IMR-90 (cell line): ENCODE measurements around the gene ZNF564. TPM values are rescaled to one million over a fixed set of nuclear protein-coding genes. Genes with fewer than 3 reads are reported as not detected.
A peak's percentile ranks its signal among the peaks of the same experiment; 100 is the strongest.

Experiments
- ATAC-seq: fragments of 200-7000 bp; cut with Tn5 transposase; 2 replicates; pipeline ENCODE4 v1.9.1; 2020; ENCODE audit warnings: low read depth, mild to moderate bottlenecking, moderate library complexity
- BruUV-seq: library from RNA; stranded (reverse); fragments of 400-500 nt; replicated peaks from 2 replicates; lab custom pipeline; 2021; lab: Mats Ljungman, UMichigan
- CTCF ChIA-PET: fragments of 300-600 bp; formaldehyde crosslinking; extraction: SDS; loops from one replicate; lab custom pipeline; 2021; ENCODE audit warnings: antibody characterized with exemption; lab: Yijun Ruan, JAX
- POLR2A ChIA-PET: fragments of 300-600 bp; sonication (Branson Sonifier 250); formaldehyde crosslinking; loops from one replicate; lab custom pipeline; 2022; ENCODE audit warnings: antibody characterized with exemption; ENCODE audit not compliant: unreplicated experiment; lab: Charles Lee
- DNase-seq: peaks from one replicate; pipeline ENCODE4 v3.0.0; 2013
- H2AFZ ChIP-seq: replicated peaks from 2 replicates; pipeline ENCODE3; 2013; ENCODE audit warnings: low read length, mild to moderate bottlenecking; ENCODE audit not compliant: poor library complexity
- H2AK5ac ChIP-seq: 2 replicates; pipeline ENCODE4 v1.6.1; 2013; ENCODE audit warnings: low read depth, low read length, inconsistent platforms
- H2AK9ac ChIP-seq: replicated peaks from 2 replicates; pipeline ENCODE3; 2013; ENCODE audit warnings: mild to moderate bottlenecking, low read depth, low read length, moderate library complexity; ENCODE audit not compliant: poor library complexity
- H2BK120ac ChIP-seq: 2 replicates; pipeline ENCODE4 v1.6.1; 2013; ENCODE audit warnings: low read depth, low read length, inconsistent platforms
- H2BK15ac ChIP-seq: 3 replicates; pipeline ENCODE4 v1.6.1; 2013; ENCODE audit warnings: low read depth, low read length, inconsistent platforms
- H2BK20ac ChIP-seq: 2 replicates; pipeline ENCODE4 v1.6.1; 2013; ENCODE audit warnings: low read depth, mild to moderate bottlenecking, inconsistent platforms, low read length, moderate library complexity
- H2BK5ac ChIP-seq: 2 replicates; pipeline ENCODE4 v1.6.1; 2013; ENCODE audit warnings: mild to moderate bottlenecking, low read depth, low read length, inconsistent platforms; ENCODE audit not compliant: poor library complexity, severe bottlenecking
- H3K14ac ChIP-seq: replicated peaks from 2 replicates; pipeline ENCODE4 v1.6.1; 2013; ENCODE audit warnings: low read depth, low read length, inconsistent platforms
- H3K18ac ChIP-seq: 2 replicates; pipeline ENCODE4 v1.6.1; 2013; ENCODE audit warnings: low read depth, low read length, control low read depth
- H3K23ac ChIP-seq: 2 replicates; pipeline ENCODE4 v1.6.1; 2013; ENCODE audit warnings: low read depth, low read length, inconsistent platforms
- H3K27ac ChIP-seq: 2 replicates; pipeline ENCODE4 v1.5.1; 2013; ENCODE audit warnings: mild to moderate bottlenecking, control low read depth, low read length; ENCODE audit not compliant: insufficient read depth
- H3K27me3 ChIP-seq: 2 replicates; pipeline ENCODE4 v1.6.1; 2013; ENCODE audit warnings: low read length; ENCODE audit not compliant: control insufficient read depth, insufficient read depth
- H3K36me3 ChIP-seq: 2 replicates; pipeline ENCODE4 v1.6.1; 2013; ENCODE audit warnings: low read length, mixed read lengths; ENCODE audit not compliant: control insufficient read depth, insufficient read depth
- H3K4ac ChIP-seq: 2 replicates; pipeline ENCODE4 v1.6.1; 2013; ENCODE audit warnings: low read depth, low read length, inconsistent platforms
- H3K4me1 ChIP-seq: 2 replicates; pipeline ENCODE4 v1.6.1; 2013; ENCODE audit warnings: low read length, mixed read lengths; ENCODE audit not compliant: control insufficient read depth, insufficient read depth
- H3K4me2 ChIP-seq: 2 replicates; pipeline ENCODE4 v1.6.1; 2013; ENCODE audit warnings: low read depth, mild to moderate bottlenecking, control low read depth, low read length, moderate library complexity
- H3K4me3 ChIP-seq: 2 replicates; pipeline ENCODE4 v1.5.1; 2013; ENCODE audit warnings: low read depth, mild to moderate bottlenecking, control low read depth, low read length, moderate library complexity; ENCODE audit not compliant: insufficient read depth
- H3K56ac ChIP-seq: 2 replicates; pipeline ENCODE4 v1.6.1; 2013; ENCODE audit warnings: low read length, inconsistent platforms; ENCODE audit not compliant: insufficient read depth; ENCODE audit errors: extremely low read depth
- H3K79me1 ChIP-seq, 2 experiments: 2 replicates each; pipeline ENCODE4 v1.6.1; 2013; ENCODE audit warnings: low read length in 2 of 2, inconsistent platforms in 1 of 2, low read depth in 1 of 2
- H3K9ac ChIP-seq: 2 replicates; pipeline ENCODE4 v1.6.1; 2013; ENCODE audit warnings: low read depth, low read length, control low read depth
- H3K9me1 ChIP-seq: 2 replicates; pipeline ENCODE4 v1.6.1; 2013; ENCODE audit warnings: low read length, inconsistent platforms; ENCODE audit not compliant: insufficient read depth
- H3K9me3 ChIP-seq: 2 replicates; pipeline ENCODE4 v1.6.1; 2013; ENCODE audit warnings: low read length; ENCODE audit not compliant: control insufficient read depth, insufficient read depth
- H4K20me1 ChIP-seq: 2 replicates; pipeline ENCODE4 v1.6.1; 2013; ENCODE audit warnings: low read length, inconsistent platforms; ENCODE audit not compliant: insufficient read depth
- H4K5ac ChIP-seq: 2 replicates; pipeline ENCODE4 v1.6.1; 2013; ENCODE audit warnings: mild to moderate bottlenecking, low read depth, low read length, control low read depth
- H4K8ac ChIP-seq, 2 experiments: 2 replicates each; pipeline ENCODE4 v1.6.1; 2013; ENCODE audit warnings: low read depth in 2 of 2, low read length in 2 of 2, control low read depth in 1 of 2, inconsistent platforms in 1 of 2
- H4K91ac ChIP-seq: 2 replicates; pipeline ENCODE4 v1.6.1; 2013; ENCODE audit warnings: low read depth, low read length, inconsistent platforms; ENCODE audit not compliant: insufficient read depth
- BHLHE40 ChIP-seq: fragments of 150-350 bp; IDR thresholded peaks from 2 replicates; pipeline ENCODE4 v1.6.1; 2016; ENCODE audit warnings: mild to moderate bottlenecking, low read depth, low read length
- CEBPB ChIP-seq: IDR thresholded peaks from 2 replicates; pipeline ENCODE4 v1.6.1; 2012; ENCODE audit warnings: low read depth, low read length, improper control_type of control experiment
- CTCF ChIP-seq: conservative IDR thresholded peaks from 2 replicates; pipeline ENCODE4 v1.5.1; 2012; ENCODE audit warnings: mild to moderate bottlenecking, low read depth, low read length, improper control_type of control experiment
- FOS ChIP-seq: fragments of 150-350 bp; IDR thresholded peaks from 2 replicates; pipeline ENCODE4 v1.6.1; 2016; ENCODE audit warnings: low read depth, low read length
- MXI1 ChIP-seq: IDR thresholded peaks from 2 replicates; pipeline ENCODE4 v1.6.1; 2012; ENCODE audit warnings: low read depth, mild to moderate bottlenecking, low read length, moderate library complexity, borderline replicate concordance
- POLR2A ChIP-seq: IDR thresholded peaks from 2 replicates; pipeline ENCODE4 v1.6.1; 2012; ENCODE audit warnings: mild to moderate bottlenecking, low read depth, low read length
- RAD21 ChIP-seq: IDR thresholded peaks from 2 replicates; pipeline ENCODE4 v1.6.1; 2012; ENCODE audit warnings: low read length, improper control_type of control experiment
- RCOR1 ChIP-seq: IDR thresholded peaks from 2 replicates; pipeline ENCODE4 v1.6.1; 2012; ENCODE audit warnings: mild to moderate bottlenecking, low read length, improper control_type of control experiment; ENCODE audit not compliant: insufficient replicate concordance
- RFX5 ChIP-seq: IDR thresholded peaks from 2 replicates; pipeline ENCODE4 v1.8.0; 2012; ENCODE audit warnings: low read depth, mild to moderate bottlenecking, low read length, moderate library complexity
- SMC3 ChIP-seq: fragments of 150-350 bp; IDR thresholded peaks from 2 replicates; pipeline ENCODE4 v1.6.1; 2016; ENCODE audit warnings: low read depth, mild to moderate bottlenecking, antibody characterized with exemption, low read length, moderate library complexity
- WGBS, 2 experiments: methylation state at CpG; one replicate each; pipeline versions ENCODE4 v1.1.5 to v1.1.7; 2013; ENCODE audit warnings: missing lambda C conversion rate in 2 of 2; ENCODE audit not compliant: insufficient read length in 1 of 2; ENCODE audit errors: extremely low coverage in 2 of 2; 5-methylcytosine and 5-hydroxymethylcytosine counted together
- dilution Hi-C: fragments of 300-500 bp; cut with HindIII; formaldehyde crosslinking; loops from one replicate; pipeline ENCODE4 v1.14.3; 2018; ENCODE audit warnings: low sequenced_read_pairs; ENCODE audit not compliant: unreplicated experiment
- in situ Hi-C: fragments of 300-500 bp; cut with MboI; formaldehyde crosslinking; loops from 3 replicates; pipeline ENCODE4 v1.14.3; 2019; ENCODE audit warnings: low sequenced_read_pairs, inconsistent platforms, mixed read lengths
- intact Hi-C: fragments of 100-400 bp; cut with micrococcal nuclease; formaldehyde crosslinking; loops from 2 replicates; pipeline ENCODE4 v1.10.0; 2022
- polyA plus RNA-seq, 3 experiments: library from polyadenylated mRNA; depleted of rRNA; stranded (reverse); fragments of >200 nt; gene quantifications; 2 replicates each; pipeline ENCODE4 v1.2.3, GENCODE V29; 2012; ENCODE audit warnings: low replicate concordance in 1 of 3
- total RNA-seq: library from RNA; depleted of rRNA; stranded (reverse); fragments of >200 nt; gene quantifications from 2 replicates; pipeline ENCODE4 v1.2.3, GENCODE V29; 2012
- TF ChIP-seq, protein P1 (sequence below): fragments of 150-350 bp; IDR thresholded peaks from 2 replicates; pipeline ENCODE4 v1.6.1; 2016; ENCODE audit warnings: low read depth, mild to moderate bottlenecking, low read length, moderate library complexity, borderline replicate concordance
- TF ChIP-seq, protein P2 (sequence below): fragments of 150-350 bp; IDR thresholded peaks from 2 replicates; pipeline ENCODE4 v1.6.1; 2017; ENCODE audit warnings: mild to moderate bottlenecking, antibody characterized with exemption, low read length, low read depth

Gene ZNF564
- total and polyA plus RNA-seq, 2 of the 4 experiments (the other 2 are of a cell fraction): 1.5 to 6.3 TPM

GRCh38 chr19:12485052-12485416, 66.2 kb downstream of the ZNF564 start:
- H2BK5ac ChIP-seq: no peak overlapping the region
- no peaks in the 10 kb centered on the region; the same call in 1 of the 2 replicates for H3K9me3 ChIP-seq
- WGBS, 2 experiments: 2% methylated on average over 7 of the region's 11 CpGs; no CpG with 5 or more reads in 1 of the 2 experiments
- H3K27ac ChIP-seq: peak overlapping the region; percentile 29
- H2BK120ac ChIP-seq: no peak overlapping the region
- H3K9me1 ChIP-seq: 0 out of 2 replicates have a peak, but pooled peaks cover 4% of the 10 kb centered on the region
- H4K8ac ChIP-seq: peak overlapping the region; percentile 42 to 85
- peaks cover 6% of the 10 kb centered on the region for H3K4me1 ChIP-seq
- H3K14ac ChIP-seq: no peak overlapping the region; the same call in 1 of the 2 replicates
- H3K4ac ChIP-seq: no peak overlapping the region
- dilution Hi-C loops (no loop called here), in situ Hi-C loops (no loop called here), intact Hi-C loops (no loop called here)
- TF ChIP-seq RCOR1 (no peak), RFX5 (no peak), POLR2A (no peak), MXI1 (no peak), CEBPB (no peak), BHLHE40 (no peak), FOS (no peak), SMC3 (no peak), RAD21 (no peak), CTCF (no peak)
- TF ChIP-seq, protein P1, sequence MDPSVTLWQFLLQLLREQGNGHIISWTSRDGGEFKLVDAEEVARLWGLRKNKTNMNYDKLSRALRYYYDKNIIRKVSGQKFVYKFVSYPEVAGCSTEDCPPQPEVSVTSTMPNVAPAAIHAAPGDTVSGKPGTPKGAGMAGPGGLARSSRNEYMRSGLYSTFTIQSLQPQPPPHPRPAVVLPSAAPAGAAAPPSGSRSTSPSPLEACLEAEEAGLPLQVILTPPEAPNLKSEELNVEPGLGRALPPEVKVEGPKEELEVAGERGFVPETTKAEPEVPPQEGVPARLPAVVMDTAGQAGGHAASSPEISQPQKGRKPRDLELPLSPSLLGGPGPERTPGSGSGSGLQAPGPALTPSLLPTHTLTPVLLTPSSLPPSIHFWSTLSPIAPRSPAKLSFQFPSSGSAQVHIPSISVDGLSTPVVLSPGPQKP: no peak
- TF ChIP-seq, protein P2, sequence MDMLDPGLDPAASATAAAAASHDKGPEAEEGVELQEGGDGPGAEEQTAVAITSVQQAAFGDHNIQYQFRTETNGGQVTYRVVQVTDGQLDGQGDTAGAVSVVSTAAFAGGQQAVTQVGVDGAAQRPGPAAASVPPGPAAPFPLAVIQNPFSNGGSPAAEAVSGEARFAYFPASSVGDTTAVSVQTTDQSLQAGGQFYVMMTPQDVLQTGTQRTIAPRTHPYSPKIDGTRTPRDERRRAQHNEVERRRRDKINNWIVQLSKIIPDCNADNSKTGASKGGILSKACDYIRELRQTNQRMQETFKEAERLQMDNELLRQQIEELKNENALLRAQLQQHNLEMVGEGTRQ: no peak
- ChIA-PET POLR2A (no interaction called here), CTCF (interaction anchor here (0.5 to 1.0 kb wide), 2 partner anchors 12 to 736 kb away, joined by 3 to 4 read pairs; no protein-coding TSS in a partner anchor)
- no peaks in the 10 kb centered on the region for H3K27me3 ChIP-seq
- no peak overlapping the region for H3K56ac ChIP-seq
- H3K9ac ChIP-seq: peak overlapping the region; percentile 52
- H2AK9ac ChIP-seq: no peak overlapping the region
- BruUV-seq: no TSS peak
- peak overlapping the region; percentile 88 for H3K4me3 ChIP-seq
- peak overlapping the region; percentile 94 for H3K4me2 ChIP-seq
- DNase-seq (no peak), ATAC-seq (peak; percentile 41)
- H4K20me1 ChIP-seq: no peaks in the 10 kb centered on the region; the same call in 1 of the 2 replicates
- no peaks in the 10 kb centered on the region for H3K36me3 ChIP-seq
- H2BK15ac ChIP-seq: no peak overlapping the region
- H2AFZ ChIP-seq: peak overlapping the region; percentile 91
- peak overlapping the region; percentile 72 for H4K5ac ChIP-seq
- H2BK20ac ChIP-seq: no peak overlapping the region
- H4K91ac ChIP-seq: no peak overlapping the region
- H2AK5ac ChIP-seq: no peak overlapping the region
- H3K79me1 ChIP-seq: peaks cover 21 to 24% of the 10 kb centered on the region in 2 experiments
- H3K23ac ChIP-seq: peak overlapping the region; percentile 44; the same call in 1 of the 2 replicates
- no peak overlapping the region for H3K18ac ChIP-seq
